A549 (cell line): ENCODE results near the gene SLC16A12. TPM values are rescaled to one million over a fixed set of nuclear protein-coding genes. Genes with fewer than 3 reads are reported as not detected.
"Not testable (repeated sequence)": the region's sequence is repeated elsewhere in the genome, so short reads cannot be mapped to it uniquely, and the experiment has no call there.

Source experiments
- ATAC-seq, 2 experiments: fragments of 200-7000 bp in 1 of 2; fragments of >200 bp in 1 of 2; cut with Nextera tagmentation in 1 of 2; cut with Tn5 transposase in 1 of 2; 3 replicates each; pipeline versions ENCODE4 v1.8.0 to v1.9.1; 2018 to 2020; ENCODE audit warnings: mild to moderate bottlenecking in 1 of 2, moderate library complexity in 1 of 2
- CTCF ChIA-PET: fragments of 300-600 bp; sonication (Branson Sonifier 250); formaldehyde crosslinking; extraction: SDS; loops from one replicate; lab custom pipeline; 2021; ENCODE audit warnings: antibody characterized with exemption, inconsistent platforms; lab: Yijun Ruan, JAX
- POLR2A ChIA-PET: fragments of 350-600 bp; formaldehyde crosslinking; extraction: SDS; loops from one replicate; lab custom pipeline; 2021; ENCODE audit warnings: antibody characterized with exemption, inconsistent platforms; lab: Yijun Ruan, JAX
- DNase-seq, 2 experiments: peaks; one replicate each; pipeline versions ENCODE4 v3.0.0 to v3.0.0-alpha.2; 2011 to 2016; ENCODE audit warnings: low read depth in 1 of 2, low spot score in 1 of 2
- FAIRE-seq: peaks from 2 replicates; lab custom pipeline; 2011; peaks lifted over from hg19 to GRCh38; lab: Jason Lieb, UNC
- H3K27ac ChIP-seq, 2 experiments: fragments of >200 bp; sonication (Bioruptor Twin); formaldehyde crosslinking; 3 replicates each; pipeline ENCODE4 v1.5.1; 2016 to 2017
- H3K4me1 ChIP-seq: fragments of >200 bp; sonication (Bioruptor Twin); formaldehyde crosslinking; 3 replicates; pipeline ENCODE4 v1.6.1; 2016
- H3K4me2 ChIP-seq: fragments of >200 bp; sonication (Bioruptor Twin); formaldehyde crosslinking; 3 replicates; pipeline ENCODE4 v1.6.1; 2016
- H3K4me3 ChIP-seq: fragments of >200 bp; sonication (Bioruptor Twin); formaldehyde crosslinking; 3 replicates; pipeline ENCODE4 v1.5.1; 2016
- H3K9me3 ChIP-seq: fragments of >200 bp; sonication (Bioruptor Twin); formaldehyde crosslinking; 3 replicates; pipeline ENCODE4 v1.6.1; 2016
- BCL3 ChIP-seq: fragments of >200 bp; sonication (Bioruptor Twin); formaldehyde crosslinking; IDR thresholded peaks from 3 replicates; pipeline ENCODE4 v1.6.1; 2016
- CBX2 ChIP-seq: fragments of 200-600 bp; sonication (generic); IDR thresholded peaks from 2 replicates; pipeline ENCODE4 v1.6.1; 2016; ENCODE audit warnings: low read depth, mild to moderate bottlenecking, borderline replicate concordance
- CBX8 ChIP-seq: fragments of 200-600 bp; sonication (generic); IDR thresholded peaks from 2 replicates; pipeline ENCODE4 v1.6.1; 2016
- CEBPB ChIP-seq, 2 experiments: fragments of >200 bp in 1 of 2; sonication (Bioruptor Twin) in 1 of 2; formaldehyde crosslinking in 1 of 2; IDR thresholded peaks; 2 replicates each; pipeline ENCODE4 v1.6.1; 2012 to 2016
- CHD4 ChIP-seq: fragments of 200-600 bp; sonication (generic); IDR thresholded peaks from 2 replicates; pipeline ENCODE4 v1.6.1; 2016; ENCODE audit warnings: antibody characterized with exemption, mild to moderate bottlenecking, borderline replicate concordance
- FOSB ChIP-seq: fragments of 250-450 bp; sonication (Bioruptor Pico); IDR thresholded peaks from 2 replicates; pipeline ENCODE4 v1.5.0; 2020; ENCODE audit warnings: mild to moderate bottlenecking, moderate library complexity
- HDAC2 ChIP-seq: fragments of 200-600 bp; sonication (generic); IDR thresholded peaks from 2 replicates; pipeline ENCODE4 v1.6.1; 2016
- KDM1A ChIP-seq: fragments of 200-600 bp; sonication (generic); IDR thresholded peaks from 2 replicates; pipeline ENCODE4 v1.6.1; 2016; ENCODE audit warnings: low read depth, mild to moderate bottlenecking
- MAFK ChIP-seq: fragments of 450-650 bp; IDR thresholded peaks from 2 replicates; pipeline ENCODE4 v1.6.1; 2014; ENCODE audit not compliant: partially characterized antibody
- NPAS2 ChIP-seq: fragments of 250-450 bp; sonication (Bioruptor Pico); IDR thresholded peaks from 2 replicates; pipeline ENCODE4 v1.8.0; 2022; ENCODE audit warnings: mild to moderate bottlenecking, moderate library complexity, borderline replicate concordance
- POLR2A ChIP-seq: IDR thresholded peaks from 2 replicates; pipeline ENCODE4 v1.6.1; 2012; ENCODE audit warnings: mild to moderate bottlenecking, low read length
- RAD21 ChIP-seq, 2 experiments: fragments of >200 bp in 1 of 2; sonication (Bioruptor Twin) in 1 of 2; formaldehyde crosslinking in 1 of 2; IDR thresholded peaks in 1 of 2; conservative IDR thresholded peaks in 1 of 2; 2 replicates in 1 of 2; 3 replicates in 1 of 2; pipeline ENCODE4 v1.6.1; 2012 to 2018; ENCODE audit warnings: inconsistent platforms in 1 of 2
- RNF2 ChIP-seq: fragments of 200-600 bp; sonication (generic); IDR thresholded peaks from 2 replicates; pipeline ENCODE4 v1.6.1; 2016; ENCODE audit warnings: low read depth, mild to moderate bottlenecking, antibody characterized with exemption, moderate library complexity, borderline replicate concordance
- TP53 ChIP-seq: fragments of 250-450 bp; sonication (Bioruptor Pico); IDR thresholded peaks from 2 replicates; pipeline ENCODE4 v1.5.0; 2021; ENCODE audit warnings: mild to moderate bottlenecking, moderate library complexity
- WGBS: methylation state at CpG from one replicate; pipeline ENCODE4 v1.1.6; 2017; ENCODE audit errors: missing lambda C conversion rate; 5-methylcytosine and 5-hydroxymethylcytosine counted together
- polyA plus RNA-seq, 4 experiments: library from polyadenylated mRNA; depleted of rRNA in 3 of 4; stranded (reverse); fragments of >200 nt; fragmentation: RNase III in 1 of 4; extraction: RNeasy Plus Mini Kit Qiagen cat#74134 plus additional on column Dnase treatment in 1 of 4; gene quantifications; 2 replicates in 3 of 4; 3 replicates in 1 of 4; pipeline ENCODE4 v1.2.3, GENCODE V29; 2011 to 2017

Gene SLC16A12
- polyA plus RNA-seq, 2 of the 4 experiments (the other 2 are of a cell fraction): 0.14 to 0.19 TPM

GRCh38 chr10:89413398-89413912, 121.9 kb downstream of the SLC16A12 start:
- Histone ChIP-seq H3K4me1 (peaks cover 12% of the 10 kb centered on the region; the same call in 1 of the 3 replicates), H3K9me3 (no peaks in the 10 kb centered on the region), H3K4me3 (no peak overlapping the region), H3K27ac (peak overlapping the region in 1 of 2 experiments; percentile 97; a peak in 2 of 6 replicates), H3K4me2 (peak overlapping the region; percentile 83)
- no peak for DNase-seq
- WGBS: 81% methylated on average over 7 of the region's 7 CpGs
- TF ChIP-seq CEBPB (IDR thresholded peaks at IDR 0.05): no peak
- TF ChIP-seq TP53: no peak
- TF ChIP-seq RNF2: no peak
- no peak for TF ChIP-seq FOSB
- no peak for TF ChIP-seq NPAS2 (CRISPR knock-in tag)
- TF ChIP-seq KDM1A: no peak
- no peak for TF ChIP-seq CHD4
- no peak for TF ChIP-seq BCL3
- TF ChIP-seq RAD21 (conservative IDR thresholded peaks at IDR 0.05 in 1 of 2, IDR thresholded peaks at IDR 0.05 in 1 of 2): no peak
- no peak for TF ChIP-seq CBX2
- TF ChIP-seq CBX8: no peak
- TF ChIP-seq POLR2A: no peak
- TF ChIP-seq HDAC2: no peak
- ATAC-seq: no peak
- ChIA-PET CTCF (interaction anchor here (0.8 to 2.0 kb wide), 3 partner anchors 11 to 151 kb away, joined by 3 to 7 read pairs (median 5); no protein-coding TSS in a partner anchor), POLR2A (no interaction called here)
- FAIRE-seq: no peak

- CTCF ChIA-PET: interaction anchor here (1.1 to 2.0 kb wide), 3 partner anchors 14 to 150 kb away, joined by 3 to 7 read pairs (median 3); no protein-coding TSS in a partner anchor
- not testable (repeated sequence) for ATAC-seq, FAIRE-seq, H3K4me3 ChIP-seq
- 88% methylated on average over 10 of the region's 10 CpGs for WGBS
- TF ChIP-seq MAFK: peak; percentile 91
- TF ChIP-seq, all 56 proteins: peak for 1; not testable (repeated sequence) for 55
- H3K4me1 ChIP-seq: peaks cover 12% of the 10 kb centered on the region; the same call in 1 of the 3 replicates
- H3K27ac ChIP-seq, POLR2A ChIA-PET, H3K4me2 ChIP-seq, H3K9me3 ChIP-seq: not testable (repeated sequence)
- DNase-seq: peak in 1 of 2 experiments; percentile 30
These were observed 123.1 kb downstream of the SLC16A12 start for GRCh38 chr10:89412276-89412675.

- H3K4me3 ChIP-seq, FAIRE-seq, H3K4me2 ChIP-seq, H3K9me3 ChIP-seq, POLR2A ChIA-PET, H3K27ac ChIP-seq, DNase-seq, ATAC-seq: not testable (repeated sequence)
- H3K4me1 ChIP-seq: peaks cover 11% of the 10 kb centered on the region; the same call in 1 of the 3 replicates
- WGBS: 67% methylated on average over 2 of the region's 2 CpGs
- CTCF ChIA-PET: interaction anchor here (2.0 kb wide), 1 partner anchor 42 kb away, joined by 7 read pairs; no protein-coding TSS in a partner anchor
These were observed 124.3 kb downstream of the SLC16A12 start for GRCh38 chr10:89411135-89411534.

- 92% methylated on average over 5 of the region's 5 CpGs for WGBS
- H3K4me2 ChIP-seq, H3K4me3 ChIP-seq, ATAC-seq, FAIRE-seq, DNase-seq, H3K9me3 ChIP-seq, H3K27ac ChIP-seq, H3K4me1 ChIP-seq, POLR2A ChIA-PET: not testable (repeated sequence)
- CTCF ChIA-PET: interaction anchor here (1.1 kb wide), 1 partner anchor 42 kb away, joined by 3 read pairs; no protein-coding TSS in a partner anchor
These were observed 124.8 kb downstream of the SLC16A12 start for GRCh38 chr10:89410551-89410950.

- WGBS: 86% methylated on average over 5 of the region's 5 CpGs
- POLR2A ChIA-PET, DNase-seq, FAIRE-seq, H3K27ac ChIP-seq, H3K4me1 ChIP-seq, H3K4me3 ChIP-seq, H3K9me3 ChIP-seq, ATAC-seq, H3K4me2 ChIP-seq: not testable (repeated sequence)
- CTCF ChIA-PET: interaction anchor here (0.7 to 1.1 kb wide), 2 partner anchors 40 to 143 kb away, joined by 3 read pairs; no protein-coding TSS in a partner anchor
These were observed 126.1 kb downstream of the SLC16A12 start for GRCh38 chr10:89409282-89409681.

GRCh38 chr10:89407792-89408191, 127.6 kb downstream of the SLC16A12 start:
- H3K4me1 ChIP-seq, H3K4me3 ChIP-seq, DNase-seq, POLR2A ChIA-PET, CTCF ChIA-PET, ATAC-seq, FAIRE-seq, H3K27ac ChIP-seq, H3K4me2 ChIP-seq, H3K9me3 ChIP-seq: not testable (repeated sequence)
- 100% methylated on average over 3 of the region's 3 CpGs for WGBS

GRCh38 chr10:89406178-89406577, 129.2 kb downstream of the SLC16A12 start:
- DNase-seq, H3K4me2 ChIP-seq, FAIRE-seq, H3K9me3 ChIP-seq, H3K4me1 ChIP-seq, CTCF ChIA-PET, ATAC-seq, POLR2A ChIA-PET, H3K4me3 ChIP-seq, H3K27ac ChIP-seq: not testable (repeated sequence)
- WGBS: 92% methylated on average over 9 of the region's 9 CpGs
